HG03558 (cell line): ENCODE data around the gene LMO7.

Source experiments
- ATAC-seq: cut with Tn5 transposase; IDR thresholded peaks from one replicate; pipeline ENCODE4 v1.9.1; 2021; ENCODE audit warnings: moderate number of reproducible peaks; ENCODE audit not compliant: unreplicated experiment; ENCODE audit errors: extremely low read depth

The LMO7 gene

GRCh38 chr13:75635828-75636435 lies at the start of gene LMO7:
TSS of gene LMO7 (plus strand) at chr13:75636330. CDS start at chr13:75636658, 328 bp downstream.
- peak; percentile 26 for ATAC-seq

GRCh38 chr13:75587679-75588078 lies 48.5 kb upstream of the LMO7 start:
- ATAC-seq: no peak

- no peak for ATAC-seq
These were observed 39.4 kb upstream of the LMO7 start for GRCh38 chr13:75596657-75597182.

- no peak for ATAC-seq
These were observed 35.8 kb upstream of the LMO7 start for GRCh38 chr13:75600371-75600770.

- ATAC-seq: no peak
These were observed 33.1 kb upstream of the LMO7 start for GRCh38 chr13:75603038-75603437.

- ATAC-seq: no peak
These were observed 28.7 kb upstream of the LMO7 start for GRCh38 chr13:75607447-75607846.

GRCh38 chr13:75610466-75610865 lies 25.7 kb upstream of the LMO7 start:
- ATAC-seq: no peak

GRCh38 chr13:75612354-75612753 lies 23.8 kb upstream of the LMO7 start:
- no peak for ATAC-seq

- ATAC-seq: no peak
These were observed 18.9 kb upstream of the LMO7 start for GRCh38 chr13:75617230-75617629.

- no peak for ATAC-seq
These were observed 17.8 kb upstream of the LMO7 start for GRCh38 chr13:75618308-75618707.

GRCh38 chr13:75620020-75620419 lies 16.1 kb upstream of the LMO7 start:
- no peak for ATAC-seq

GRCh38 chr13:75621147-75621546 lies 15.0 kb upstream of the LMO7 start:
- no peak for ATAC-seq

- no peak for ATAC-seq
These were observed 7.3 kb upstream of the LMO7 start for GRCh38 chr13:75628801-75629200.

GRCh38 chr13:75633285-75633684 lies 2.8 kb upstream of the LMO7 start:
- no peak for ATAC-seq

- peak; percentile 2 for ATAC-seq
These were observed 866 bp upstream of the LMO7 start for GRCh38 chr13:75635101-75635827.

GRCh38 chr13:75636436-75637180 lies 478 bp downstream of the LMO7 start:
- ATAC-seq: peak; percentile 22

GRCh38 chr13:75637181-75637750 lies 1.1 kb downstream of the LMO7 start:
- ATAC-seq: no peak

- no peak for ATAC-seq
These were observed 3.3 kb downstream of the LMO7 start for GRCh38 chr13:75639454-75639853.

GRCh38 chr13:75641026-75641425 lies 4.9 kb downstream of the LMO7 start:
- no peak for ATAC-seq

GRCh38 chr13:75643182-75643581 lies 7.1 kb downstream of the LMO7 start:
- no peak for ATAC-seq

GRCh38 chr13:75643693-75644092 lies 7.6 kb downstream of the LMO7 start:
- ATAC-seq: no peak
